ENCODE measurements around the gene TEX14.

GRCh38 chr17:58601976-58602375 is 89.9 kb downstream of the TEX14 start:
- TF ChIP-seq CTCF (IDR thresholded peaks at IDR 0.05) (no peak), POLR2A (IDR thresholded peaks at IDR 0.05) (no peak), EP300 (IDR thresholded peaks at IDR 0.05; ENCODE audit: low read depth) (no peak)

All from transverse colon (tissue), 3 donors.